ENCODE data around the gene MIER3. TPM values are rescaled to one million over a fixed set of nuclear protein-coding genes. Genes with fewer than 3 reads are reported as not detected.

The MIER3 gene
- total and polyA plus RNA-seq, 2 experiments from 2014 or later, result 7.1 to 41.9 TPM

DNA sequence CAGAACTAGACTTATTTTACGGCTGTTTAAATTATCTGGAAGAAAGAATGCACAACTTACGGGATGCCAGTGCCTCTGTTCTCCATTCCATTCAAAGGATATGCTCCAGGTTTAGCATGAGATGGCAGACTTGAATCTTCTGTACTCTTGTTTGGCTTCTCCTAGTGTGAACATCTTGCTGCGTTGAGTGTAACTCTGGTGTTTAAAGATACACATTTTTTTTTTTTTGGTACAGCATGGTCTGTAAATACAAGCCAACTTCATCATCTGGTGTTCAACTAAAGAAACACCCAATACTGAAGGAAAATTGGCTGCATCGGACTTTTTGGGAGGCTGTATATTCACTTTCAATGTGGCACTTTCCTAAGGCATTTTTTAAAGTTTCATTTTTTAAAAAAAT is 7.4 kb upstream of the MIER3 start:
- Histone ChIP-seq H3K36me3 (replicated peaks; ENCODE audit: insufficient read depth, low read depth) (no peaks in the 10 kb centered on the region), H3K4me3 (no peak overlapping the region), H3K9me3 (ENCODE audit: low read depth) (no peaks in the 10 kb centered on the region), H3K4me1 (ENCODE audit: insufficient read depth) (peaks cover 9% of the 10 kb centered on the region), H3K27ac (no peak overlapping the region), H3K9me2 (replicated peaks; ENCODE audit: insufficient read depth) (no peaks in the 10 kb centered on the region), H3K27me3 (peaks cover 7% of the 10 kb centered on the region), H4K20me1 (ENCODE audit: insufficient read depth, poor library complexity, severe bottlenecking) (no peaks in the 10 kb centered on the region), H3K4me2 (no peak overlapping the region), H2AFZ (no peak overlapping the region), H3K79me2 (no peaks in the 10 kb centered on the region)
- WGBS (ENCODE audit: low lambda C conversion rate, missing lambda C conversion rate), result 84% methylated on average over 4 of the region's 4 CpGs
- TF ChIP-seq EZH2 (IDR thresholded peaks at IDR 0.05; ENCODE audit: borderline replicate concordance), result no peak
- no peak for TF ChIP-seq EZH2phosphoT487 (IDR thresholded peaks at IDR 0.05; ENCODE audit: low read depth, severe bottlenecking, unreplicated experiment)
- TF ChIP-seq, protein P1, sequence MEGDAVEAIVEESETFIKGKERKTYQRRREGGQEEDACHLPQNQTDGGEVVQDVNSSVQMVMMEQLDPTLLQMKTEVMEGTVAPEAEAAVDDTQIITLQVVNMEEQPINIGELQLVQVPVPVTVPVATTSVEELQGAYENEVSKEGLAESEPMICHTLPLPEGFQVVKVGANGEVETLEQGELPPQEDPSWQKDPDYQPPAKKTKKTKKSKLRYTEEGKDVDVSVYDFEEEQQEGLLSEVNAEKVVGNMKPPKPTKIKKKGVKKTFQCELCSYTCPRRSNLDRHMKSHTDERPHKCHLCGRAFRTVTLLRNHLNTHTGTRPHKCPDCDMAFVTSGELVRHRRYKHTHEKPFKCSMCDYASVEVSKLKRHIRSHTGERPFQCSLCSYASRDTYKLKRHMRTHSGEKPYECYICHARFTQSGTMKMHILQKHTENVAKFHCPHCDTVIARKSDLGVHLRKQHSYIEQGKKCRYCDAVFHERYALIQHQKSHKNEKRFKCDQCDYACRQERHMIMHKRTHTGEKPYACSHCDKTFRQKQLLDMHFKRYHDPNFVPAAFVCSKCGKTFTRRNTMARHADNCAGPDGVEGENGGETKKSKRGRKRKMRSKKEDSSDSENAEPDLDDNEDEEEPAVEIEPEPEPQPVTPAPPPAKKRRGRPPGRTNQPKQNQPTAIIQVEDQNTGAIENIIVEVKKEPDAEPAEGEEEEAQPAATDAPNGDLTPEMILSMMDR (IDR thresholded peaks at IDR 0.05; ENCODE audit: poor library complexity), result no peak
- no peak for DNase-seq (ENCODE audit: low spot score)

DNA sequence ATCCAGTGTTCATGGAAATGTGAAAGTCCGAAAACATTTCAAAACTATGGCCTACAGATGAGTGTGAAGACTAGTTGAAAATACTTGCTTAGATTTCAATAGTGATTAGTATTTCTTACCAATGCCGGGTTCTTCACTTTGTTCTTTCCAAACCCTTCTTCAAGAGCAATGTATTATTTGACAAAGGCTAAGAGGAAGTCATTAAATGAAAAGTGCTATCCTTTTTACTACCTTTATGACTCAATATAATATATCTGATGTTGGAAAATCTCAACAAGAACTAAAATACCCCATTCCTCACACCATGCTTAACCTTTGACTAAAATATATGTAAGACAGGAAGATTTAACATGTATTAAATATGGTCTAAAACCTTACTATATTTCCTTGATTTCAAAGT is 6.7 kb upstream of the MIER3 start:
- Histone ChIP-seq H3K9me2 (replicated peaks; ENCODE audit: insufficient read depth) (no peaks in the 10 kb centered on the region), H3K4me2 (no peak overlapping the region), H3K27ac (no peak overlapping the region), H4K20me1 (ENCODE audit: insufficient read depth, poor library complexity, severe bottlenecking) (no peaks in the 10 kb centered on the region), H3K36me3 (replicated peaks; ENCODE audit: insufficient read depth, low read depth) (no peaks in the 10 kb centered on the region), H2AFZ (no peak overlapping the region), H3K4me3 (no peak overlapping the region), H3K9me3 (ENCODE audit: low read depth) (no peaks in the 10 kb centered on the region), H3K27me3 (peaks cover 7% of the 10 kb centered on the region), H3K79me2 (no peaks in the 10 kb centered on the region), H3K4me1 (ENCODE audit: insufficient read depth) (peaks cover 9% of the 10 kb centered on the region)
- TF ChIP-seq EZH2 (IDR thresholded peaks at IDR 0.05; ENCODE audit: borderline replicate concordance) (no peak), EZH2phosphoT487 (IDR thresholded peaks at IDR 0.05; ENCODE audit: low read depth, severe bottlenecking, unreplicated experiment) (no peak)
- TF ChIP-seq, protein P1 (IDR thresholded peaks at IDR 0.05; ENCODE audit: poor library complexity), result no peak
- WGBS (ENCODE audit: low lambda C conversion rate, missing lambda C conversion rate), result 79% methylated on average over 2 of the region's 2 CpGs
- no peak for DNase-seq (ENCODE audit: low spot score)

DNA sequence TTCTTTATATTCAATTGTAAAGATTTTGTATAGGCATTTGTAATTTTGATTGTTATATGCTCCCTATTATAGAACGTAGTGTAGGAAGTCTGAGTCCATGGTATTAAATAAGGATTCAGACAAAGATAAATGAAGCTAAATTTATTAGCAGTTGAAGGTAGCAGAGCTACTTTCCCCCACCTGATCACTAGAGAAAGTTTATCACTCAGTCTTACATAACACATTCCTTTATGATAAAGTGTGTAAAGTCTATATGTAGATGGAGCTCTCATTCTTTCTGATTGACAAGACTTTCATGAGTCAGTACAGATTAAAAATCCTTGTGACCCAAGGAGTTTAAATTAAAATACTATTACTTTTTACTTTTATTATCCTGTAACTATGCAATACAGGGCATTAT is 2.3 kb upstream of the MIER3 start:
- Histone ChIP-seq H3K27me3 (peaks cover 6% of the 10 kb centered on the region), H3K4me2 (no peak overlapping the region), H3K9me3 (ENCODE audit: low read depth) (no peaks in the 10 kb centered on the region), H3K27ac (no peak overlapping the region), H3K4me1 (ENCODE audit: insufficient read depth) (peaks cover 16% of the 10 kb centered on the region), H3K36me3 (replicated peaks; ENCODE audit: insufficient read depth, low read depth) (no peaks in the 10 kb centered on the region), H3K4me3 (no peak overlapping the region), H2AFZ (no peak overlapping the region), H3K9me2 (replicated peaks; ENCODE audit: insufficient read depth) (no peaks in the 10 kb centered on the region), H3K79me2 (peaks cover 28% of the 10 kb centered on the region), H4K20me1 (ENCODE audit: insufficient read depth, poor library complexity, severe bottlenecking) (peaks cover 11% of the 10 kb centered on the region)
- TF ChIP-seq EZH2 (IDR thresholded peaks at IDR 0.05; ENCODE audit: borderline replicate concordance) (no peak), EZH2phosphoT487 (IDR thresholded peaks at IDR 0.05; ENCODE audit: low read depth, severe bottlenecking, unreplicated experiment) (no peak)
- TF ChIP-seq, protein P1 (IDR thresholded peaks at IDR 0.05; ENCODE audit: poor library complexity), result no peak
- DNase-seq (ENCODE audit: low spot score), result no peak
- WGBS (ENCODE audit: low lambda C conversion rate, missing lambda C conversion rate), result 90% methylated on average over 1 of the region's 1 CpG
